OCI-LY7 (cell line): ENCODE measurements around the gene KIAA0586. TPM values are rescaled to one million over a fixed set of nuclear protein-coding genes. Genes with fewer than 3 reads are reported as not detected.

Source experiments
- BruUV-seq: library from RNA; stranded (reverse); fragments of 400-500 nt; replicated peaks from 2 replicates; lab custom pipeline; 2021; lab: Mats Ljungman, UMichigan
- CTCF ChIA-PET: fragments of 300-600 bp; sonication (Branson Sonifier 250); formaldehyde crosslinking; loops from one replicate; lab custom pipeline; 2022; ENCODE audit warnings: antibody characterized with exemption; ENCODE audit not compliant: unreplicated experiment; lab: Charles Lee
- POLR2A ChIA-PET: fragments of 300-600 bp; sonication (Branson Sonifier 250); formaldehyde crosslinking; loops from one replicate; lab custom pipeline; 2022; ENCODE audit warnings: antibody characterized with exemption; lab: Charles Lee
- DNase-seq: peaks from one replicate; pipeline ENCODE4 v3.0.0-alpha.2; 2015; ENCODE audit warnings: low spot score
- H2AFZ ChIP-seq: fragments of 200-600 bp; sonication (generic), shearing (Covaris generic); 2 replicates; pipeline ENCODE4 v1.6.1; 2014; ENCODE audit warnings: mild to moderate bottlenecking, antibody characterized with exemption, low read length, moderate library complexity
- H3K27ac ChIP-seq: fragments of 200-600 bp; sonication (generic); 2 replicates; pipeline ENCODE4 v1.5.1; 2014; ENCODE audit warnings: mixed run types, low read depth, mild to moderate bottlenecking, moderate library complexity, low read length, inconsistent platforms; ENCODE audit not compliant: poor library complexity, severe bottlenecking
- H3K36me3 ChIP-seq: fragments of 200-600 bp; sonication (generic); 2 replicates; pipeline ENCODE4 v1.6.1; 2014; ENCODE audit warnings: mild to moderate bottlenecking, antibody characterized with exemption, low read length, moderate library complexity, mixed read lengths; ENCODE audit not compliant: insufficient read depth
- H3K4me1 ChIP-seq: fragments of 200-600 bp; sonication (generic); 2 replicates; pipeline ENCODE4 v1.5.1; 2014; ENCODE audit warnings: mild to moderate bottlenecking, low read length; ENCODE audit not compliant: insufficient read depth, poor library complexity, severe bottlenecking
- H3K4me2 ChIP-seq: fragments of 200-600 bp; sonication (generic); 2 replicates; pipeline ENCODE4 v1.6.1; 2014; ENCODE audit warnings: mild to moderate bottlenecking, low read length
- H3K4me3 ChIP-seq: fragments of 200-600 bp; sonication (generic); 2 replicates; pipeline ENCODE4 v1.5.1; 2014; ENCODE audit warnings: mild to moderate bottlenecking, low read depth, low read length; ENCODE audit not compliant: poor library complexity, severe bottlenecking
- H3K79me2 ChIP-seq: fragments of 200-600 bp; sonication (generic); 2 replicates; pipeline ENCODE4 v1.6.1; 2016; ENCODE audit warnings: low read depth, mild to moderate bottlenecking, low read length, moderate library complexity, mixed read lengths; ENCODE audit not compliant: insufficient read depth
- H3K9me2 ChIP-seq: fragments of 200-600 bp; sonication (generic); 2 replicates; pipeline ENCODE4 v1.6.1; 2016; ENCODE audit warnings: mild to moderate bottlenecking, low read length, mixed read lengths; ENCODE audit not compliant: insufficient read depth
- H3K9me3 ChIP-seq: fragments of 200-600 bp; sonication (generic); 2 replicates; pipeline ENCODE4 v1.6.1; 2014; ENCODE audit warnings: mild to moderate bottlenecking, mixed run types, low read length, mixed read lengths
- H4K20me1 ChIP-seq: fragments of 200-600 bp; sonication (generic); 2 replicates; pipeline ENCODE4 v1.6.1; 2014; ENCODE audit warnings: mild to moderate bottlenecking, antibody characterized with exemption, low read length, moderate library complexity, mixed read lengths; ENCODE audit not compliant: insufficient read depth
- EZH2phosphoT487 ChIP-seq: fragments of 200-600 bp; sonication (generic); IDR thresholded peaks from 2 replicates; pipeline ENCODE4 v1.6.1; 2018; ENCODE audit warnings: low read depth, borderline replicate concordance, mild to moderate bottlenecking, mixed run types, antibody characterized with exemption, low read length, moderate library complexity, mixed read lengths
- intact Hi-C: fragments of 100-400 bp; cut with micrococcal nuclease; formaldehyde crosslinking; loops from one replicate; pipeline ENCODE4 v1.10.0; 2022; ENCODE audit not compliant: unreplicated experiment
- total RNA-seq, 2 experiments: library from RNA; depleted of rRNA in 1 of 2; stranded (reverse); fragments of >200 nt in 1 of 2; shearing (Covaris generic) in 1 of 2; gene quantifications; 2 replicates each; pipeline ENCODE4 v1.2.3, GENCODE V29; 2014 to 2022
- TF ChIP-seq, protein P1 (sequence below): fragments of 200-600 bp; sonication (generic); conservative IDR thresholded peaks from 2 replicates; pipeline ENCODE4 v1.5.1; 2014; ENCODE audit warnings: mild to moderate bottlenecking, antibody characterized with exemption, low read length, moderate library complexity, mixed read lengths

The KIAA0586 gene
- total RNA-seq, 2 experiments from 2014 or later = 20.5 to 41.7 TPM

DNA sequence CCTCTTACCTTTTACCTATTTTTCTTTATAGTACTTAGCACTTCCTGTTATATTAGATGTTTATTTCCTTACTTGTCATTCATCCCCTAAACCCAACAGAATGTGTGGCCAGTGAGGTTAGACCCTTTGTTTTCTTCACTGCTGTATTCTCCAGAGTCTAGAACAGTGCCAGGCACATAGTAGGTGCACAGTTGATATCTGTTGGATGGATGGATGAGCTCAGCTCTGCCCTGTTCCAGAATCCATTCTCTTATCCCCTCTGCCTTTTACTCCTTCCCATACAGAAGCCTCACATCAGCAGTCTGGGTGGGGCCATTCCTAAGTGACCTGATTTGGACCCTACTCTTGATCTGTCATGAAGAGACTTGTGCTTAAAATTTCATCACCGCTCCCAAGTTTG lies 115.7 kb downstream of the KIAA0586 start:
- no peaks in the 10 kb centered on the region for H4K20me1 ChIP-seq
- no peak overlapping the region for H3K4me3 ChIP-seq
- BruUV-seq = no TSS peak
- DNase-seq = no peak
- no peak overlapping the region for H2AFZ ChIP-seq
- no peaks in the 10 kb centered on the region for H3K4me1 ChIP-seq
- intact Hi-C loops = no loop called here
- H3K79me2 ChIP-seq = no peaks in the 10 kb centered on the region
- ChIA-PET CTCF (no interaction called here), POLR2A (no interaction called here)
- H3K9me2 ChIP-seq = no peaks in the 10 kb centered on the region
- H3K36me3 ChIP-seq = no peaks in the 10 kb centered on the region
- TF ChIP-seq EZH2phosphoT487 = no peak
- TF ChIP-seq, protein P1, sequence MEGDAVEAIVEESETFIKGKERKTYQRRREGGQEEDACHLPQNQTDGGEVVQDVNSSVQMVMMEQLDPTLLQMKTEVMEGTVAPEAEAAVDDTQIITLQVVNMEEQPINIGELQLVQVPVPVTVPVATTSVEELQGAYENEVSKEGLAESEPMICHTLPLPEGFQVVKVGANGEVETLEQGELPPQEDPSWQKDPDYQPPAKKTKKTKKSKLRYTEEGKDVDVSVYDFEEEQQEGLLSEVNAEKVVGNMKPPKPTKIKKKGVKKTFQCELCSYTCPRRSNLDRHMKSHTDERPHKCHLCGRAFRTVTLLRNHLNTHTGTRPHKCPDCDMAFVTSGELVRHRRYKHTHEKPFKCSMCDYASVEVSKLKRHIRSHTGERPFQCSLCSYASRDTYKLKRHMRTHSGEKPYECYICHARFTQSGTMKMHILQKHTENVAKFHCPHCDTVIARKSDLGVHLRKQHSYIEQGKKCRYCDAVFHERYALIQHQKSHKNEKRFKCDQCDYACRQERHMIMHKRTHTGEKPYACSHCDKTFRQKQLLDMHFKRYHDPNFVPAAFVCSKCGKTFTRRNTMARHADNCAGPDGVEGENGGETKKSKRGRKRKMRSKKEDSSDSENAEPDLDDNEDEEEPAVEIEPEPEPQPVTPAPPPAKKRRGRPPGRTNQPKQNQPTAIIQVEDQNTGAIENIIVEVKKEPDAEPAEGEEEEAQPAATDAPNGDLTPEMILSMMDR = no peak
- no peak overlapping the region for H3K27ac ChIP-seq
- H3K4me2 ChIP-seq = no peak overlapping the region
- H3K9me3 ChIP-seq = no peaks in the 10 kb centered on the region

GRCh38 chr14:58547649-58548048 lies 120.1 kb downstream of the KIAA0586 start:
- intact Hi-C loops = no loop called here
- TF ChIP-seq, protein P1 = no peak
- TF ChIP-seq EZH2phosphoT487 = no peak
- no TSS peak for BruUV-seq
- H3K9me2 ChIP-seq = no peaks in the 10 kb centered on the region
- no peak overlapping the region for H3K4me2 ChIP-seq
- H3K4me3 ChIP-seq = no peak overlapping the region
- no peaks in the 10 kb centered on the region for H3K79me2 ChIP-seq
- no peak overlapping the region for H2AFZ ChIP-seq
- POLR2A ChIA-PET = interaction anchor here (0.7 kb wide), 1 partner anchor 23 kb away, joined by 3 read pairs; no protein-coding TSS in a partner anchor
- H3K36me3 ChIP-seq = no peaks in the 10 kb centered on the region
- CTCF ChIA-PET = no interaction called here
- DNase-seq = no peak
- H3K9me3 ChIP-seq = no peaks in the 10 kb centered on the region
- no peak overlapping the region for H3K27ac ChIP-seq
- H4K20me1 ChIP-seq = no peaks in the 10 kb centered on the region
- H3K4me1 ChIP-seq = no peaks in the 10 kb centered on the region

DNA sequence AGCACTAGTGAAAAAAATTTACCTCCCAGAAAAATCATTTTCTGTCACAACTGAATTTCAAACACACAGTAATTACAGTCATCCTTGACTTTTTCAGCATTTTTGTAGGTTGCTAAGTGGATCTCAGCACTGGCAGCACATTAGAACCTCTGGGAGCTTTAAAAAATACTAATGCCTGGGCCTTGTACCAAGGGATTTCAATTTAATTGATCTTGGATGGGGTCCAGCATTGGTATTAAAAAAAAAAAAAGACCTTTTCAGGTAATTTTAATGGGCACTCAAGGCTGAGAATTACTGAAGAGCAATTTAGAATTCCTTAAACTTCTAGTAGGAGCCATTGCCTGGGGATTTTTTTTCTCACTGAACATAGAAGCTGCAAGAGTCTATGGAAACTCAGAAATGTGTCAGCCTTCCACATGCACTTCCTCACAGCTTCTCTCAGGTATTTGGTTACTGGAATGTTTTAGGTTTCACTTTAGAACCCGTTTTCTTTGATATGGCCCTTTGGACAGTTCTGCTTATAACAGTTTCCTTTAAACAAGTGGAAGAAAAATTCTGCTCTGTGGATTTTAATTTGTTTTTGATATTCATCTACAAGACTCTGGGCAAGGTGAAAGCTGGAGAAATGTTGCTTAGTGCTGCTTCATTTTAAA lies 121.7 kb downstream of the KIAA0586 start:
- H4K20me1 ChIP-seq = no peaks in the 10 kb centered on the region
- H3K4me1 ChIP-seq = no peaks in the 10 kb centered on the region
- CTCF ChIA-PET = no interaction called here
- no peak overlapping the region for H3K4me3 ChIP-seq
- POLR2A ChIA-PET = interaction anchor here (0.9 to 1.4 kb wide), 2 partner anchors 10 to 13 kb away, joined by 4 to 5 read pairs; no protein-coding TSS in a partner anchor
- DNase-seq = no peak
- H3K4me2 ChIP-seq = no peak overlapping the region
- no peaks in the 10 kb centered on the region for H3K79me2 ChIP-seq
- intact Hi-C loops = no loop called here
- H3K36me3 ChIP-seq = no peaks in the 10 kb centered on the region
- no peak for TF ChIP-seq EZH2phosphoT487
- TF ChIP-seq, protein P1 = no peak
- BruUV-seq = no TSS peak
- H3K9me3 ChIP-seq = no peaks in the 10 kb centered on the region
- H3K9me2 ChIP-seq = no peaks in the 10 kb centered on the region
- no peak overlapping the region for H2AFZ ChIP-seq
- no peak overlapping the region for H3K27ac ChIP-seq
